Loucy (cell line): Measurements from ENCODE around the gene MGLL.

Experiments
- EZH2phosphoT487 ChIP-seq: fragments of 200-600 bp; IDR thresholded peaks from 2 replicates; pipeline ENCODE4 v1.6.1; 2018; ENCODE audit warnings: antibody characterized with exemption, mild to moderate bottlenecking, moderate library complexity, borderline replicate concordance
- TF ChIP-seq, protein P1 (sequence below): fragments of 200-600 bp; sonication (generic); conservative IDR thresholded peaks from 2 replicates; pipeline ENCODE4 v1.5.1; 2014; ENCODE audit warnings: mild to moderate bottlenecking, antibody characterized with exemption, low read length

DNA sequence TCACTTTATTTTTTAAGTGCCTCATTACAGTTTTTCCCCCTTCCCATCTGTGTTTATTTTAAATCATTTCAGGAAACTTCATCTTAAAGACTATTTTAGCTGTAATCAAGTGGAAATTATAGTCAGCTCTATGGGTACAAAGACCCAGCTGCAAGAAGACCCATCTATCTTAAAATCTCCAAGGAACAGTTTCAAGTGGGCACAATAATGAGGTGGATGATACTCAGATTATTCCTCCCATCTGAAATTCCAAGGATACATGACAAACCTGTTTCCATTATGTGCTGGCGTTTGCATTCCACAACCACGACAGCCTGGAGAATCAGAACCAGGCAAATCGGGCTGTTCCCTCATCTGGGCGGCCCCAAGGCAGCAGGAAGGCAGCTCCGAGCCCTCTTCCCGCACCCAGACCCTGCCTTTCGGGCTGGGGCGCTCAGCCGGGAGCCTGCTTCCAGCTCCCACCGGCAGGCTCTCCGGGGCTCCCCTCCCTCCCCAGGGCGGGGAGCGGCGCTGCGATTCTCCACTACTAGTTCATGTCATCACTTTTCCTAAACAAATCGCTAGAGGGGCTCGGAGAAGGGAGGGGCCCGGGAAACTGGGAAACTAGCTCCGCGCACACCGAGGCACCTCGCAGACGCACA lies at the start of gene MGLL:
- TF ChIP-seq, protein P1, sequence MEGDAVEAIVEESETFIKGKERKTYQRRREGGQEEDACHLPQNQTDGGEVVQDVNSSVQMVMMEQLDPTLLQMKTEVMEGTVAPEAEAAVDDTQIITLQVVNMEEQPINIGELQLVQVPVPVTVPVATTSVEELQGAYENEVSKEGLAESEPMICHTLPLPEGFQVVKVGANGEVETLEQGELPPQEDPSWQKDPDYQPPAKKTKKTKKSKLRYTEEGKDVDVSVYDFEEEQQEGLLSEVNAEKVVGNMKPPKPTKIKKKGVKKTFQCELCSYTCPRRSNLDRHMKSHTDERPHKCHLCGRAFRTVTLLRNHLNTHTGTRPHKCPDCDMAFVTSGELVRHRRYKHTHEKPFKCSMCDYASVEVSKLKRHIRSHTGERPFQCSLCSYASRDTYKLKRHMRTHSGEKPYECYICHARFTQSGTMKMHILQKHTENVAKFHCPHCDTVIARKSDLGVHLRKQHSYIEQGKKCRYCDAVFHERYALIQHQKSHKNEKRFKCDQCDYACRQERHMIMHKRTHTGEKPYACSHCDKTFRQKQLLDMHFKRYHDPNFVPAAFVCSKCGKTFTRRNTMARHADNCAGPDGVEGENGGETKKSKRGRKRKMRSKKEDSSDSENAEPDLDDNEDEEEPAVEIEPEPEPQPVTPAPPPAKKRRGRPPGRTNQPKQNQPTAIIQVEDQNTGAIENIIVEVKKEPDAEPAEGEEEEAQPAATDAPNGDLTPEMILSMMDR = no peak
- no peak for TF ChIP-seq EZH2phosphoT487
